ENCODE measurements around the gene PAPLN.

PAPLN gene

GRCh38 chr14:73266317-73266716, 29.0 kb downstream of the PAPLN start:
- DNase-seq (ENCODE audit: low read depth): no peak
- no peak overlapping the region for H3K4me3 ChIP-seq (ENCODE audit: low read length)
- TF ChIP-seq, protein P1, sequence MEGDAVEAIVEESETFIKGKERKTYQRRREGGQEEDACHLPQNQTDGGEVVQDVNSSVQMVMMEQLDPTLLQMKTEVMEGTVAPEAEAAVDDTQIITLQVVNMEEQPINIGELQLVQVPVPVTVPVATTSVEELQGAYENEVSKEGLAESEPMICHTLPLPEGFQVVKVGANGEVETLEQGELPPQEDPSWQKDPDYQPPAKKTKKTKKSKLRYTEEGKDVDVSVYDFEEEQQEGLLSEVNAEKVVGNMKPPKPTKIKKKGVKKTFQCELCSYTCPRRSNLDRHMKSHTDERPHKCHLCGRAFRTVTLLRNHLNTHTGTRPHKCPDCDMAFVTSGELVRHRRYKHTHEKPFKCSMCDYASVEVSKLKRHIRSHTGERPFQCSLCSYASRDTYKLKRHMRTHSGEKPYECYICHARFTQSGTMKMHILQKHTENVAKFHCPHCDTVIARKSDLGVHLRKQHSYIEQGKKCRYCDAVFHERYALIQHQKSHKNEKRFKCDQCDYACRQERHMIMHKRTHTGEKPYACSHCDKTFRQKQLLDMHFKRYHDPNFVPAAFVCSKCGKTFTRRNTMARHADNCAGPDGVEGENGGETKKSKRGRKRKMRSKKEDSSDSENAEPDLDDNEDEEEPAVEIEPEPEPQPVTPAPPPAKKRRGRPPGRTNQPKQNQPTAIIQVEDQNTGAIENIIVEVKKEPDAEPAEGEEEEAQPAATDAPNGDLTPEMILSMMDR (conservative IDR thresholded peaks at IDR 0.05; ENCODE audit: low read length): no peak

DNA sequence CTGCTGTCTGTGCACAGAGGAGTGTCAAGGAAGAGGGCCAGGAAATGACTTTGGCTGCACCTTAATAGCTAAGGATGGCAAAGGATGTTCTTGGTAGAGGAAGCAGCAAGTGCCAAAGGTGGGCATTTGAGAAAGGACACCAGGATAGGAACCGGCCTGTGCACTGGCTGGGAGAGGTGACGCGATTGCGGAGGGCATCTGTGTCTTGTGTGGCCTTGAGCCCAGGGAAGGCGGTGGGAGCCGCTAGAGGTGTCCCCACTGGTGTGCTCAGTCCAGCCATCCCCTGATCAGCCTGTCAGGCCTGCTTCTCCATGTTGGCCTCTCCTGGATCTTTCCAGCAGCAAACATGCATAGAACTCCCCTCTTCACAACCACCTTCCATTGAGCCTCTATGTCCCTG, 30.2 kb downstream of the PAPLN start:
- DNase-seq (ENCODE audit: low read depth): no peak
- H3K4me3 ChIP-seq (ENCODE audit: low read length): no peak overlapping the region
- TF ChIP-seq, protein P1 (conservative IDR thresholded peaks at IDR 0.05; ENCODE audit: low read length): no peak

DNA sequence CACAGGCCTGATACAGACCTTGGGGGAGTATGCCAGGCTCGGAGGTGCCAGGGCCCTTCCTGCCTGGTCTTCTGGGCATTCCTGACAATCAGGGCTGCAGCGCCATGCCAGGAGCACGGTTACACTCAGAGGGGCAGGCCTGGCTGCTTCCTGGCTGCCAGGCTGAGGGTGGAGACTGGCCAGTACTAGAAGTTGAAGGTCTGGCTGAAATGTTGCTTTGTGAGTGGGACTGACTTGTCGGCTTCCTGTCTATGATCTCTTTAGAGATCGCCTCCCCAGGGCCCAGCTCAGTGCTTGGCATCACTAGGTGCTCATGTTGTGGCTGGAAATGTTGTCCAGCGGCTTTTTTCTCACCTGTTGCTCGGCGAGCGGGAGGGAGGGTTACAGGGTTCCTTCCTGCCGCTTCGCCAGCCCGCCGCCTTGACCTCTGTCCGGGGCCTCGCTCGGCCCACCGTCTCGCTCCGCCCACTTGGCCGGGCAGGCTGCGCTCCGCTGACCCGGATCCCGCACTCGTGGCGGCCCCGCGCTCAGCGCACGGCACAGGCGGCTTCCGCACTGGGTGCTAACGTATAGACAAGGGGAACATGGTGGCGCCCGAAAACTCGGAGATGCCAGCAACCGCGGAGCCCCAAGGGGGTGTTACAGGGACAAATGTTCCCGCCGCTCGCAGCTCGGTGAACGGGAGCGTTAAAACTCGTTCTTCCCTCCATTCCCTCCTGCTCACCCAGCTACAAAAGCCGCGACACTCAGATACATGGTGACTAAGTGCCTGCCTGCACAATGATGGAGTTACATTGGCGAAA, 32.6 kb downstream of the PAPLN start:
- peak; percentile 21 for DNase-seq (ENCODE audit: low read depth)
- H3K4me3 ChIP-seq (ENCODE audit: low read length): peak overlapping the region; percentile 45
- TF ChIP-seq, protein P1 (conservative IDR thresholded peaks at IDR 0.05; ENCODE audit: low read length): no peak

DNA sequence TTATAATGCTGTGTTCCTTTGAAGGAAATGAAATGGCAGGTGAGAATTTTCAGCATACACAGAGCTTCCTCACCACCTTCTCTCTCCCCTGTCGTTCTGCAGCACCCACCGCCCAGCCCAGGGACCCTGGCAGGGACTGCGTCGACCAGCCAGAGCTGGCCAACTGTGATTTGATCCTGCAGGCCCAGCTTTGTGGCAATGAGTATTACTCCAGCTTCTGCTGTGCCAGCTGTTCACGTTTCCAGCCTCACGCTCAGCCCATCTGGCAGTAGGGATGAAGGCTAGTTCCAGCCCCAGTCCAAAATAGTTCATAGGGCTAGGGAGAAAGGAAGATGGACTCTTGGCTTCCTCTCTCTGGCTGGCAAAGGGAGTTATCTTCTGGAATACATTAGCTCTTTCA, 35.1 kb downstream of the PAPLN start:
- H3K4me3 ChIP-seq (ENCODE audit: low read length): no peak overlapping the region
- no peak for DNase-seq (ENCODE audit: low read depth)
- TF ChIP-seq, protein P1 (conservative IDR thresholded peaks at IDR 0.05; ENCODE audit: low read length): no peak

- TF ChIP-seq, protein P1 (conservative IDR thresholded peaks at IDR 0.05; ENCODE audit: low read length): no peak
- no peak for DNase-seq (ENCODE audit: low read depth)
- H3K4me3 ChIP-seq (ENCODE audit: low read length): no peak overlapping the region
These were observed 36.5 kb downstream of the PAPLN start for GRCh38 chr14:73273799-73274198.

DNA sequence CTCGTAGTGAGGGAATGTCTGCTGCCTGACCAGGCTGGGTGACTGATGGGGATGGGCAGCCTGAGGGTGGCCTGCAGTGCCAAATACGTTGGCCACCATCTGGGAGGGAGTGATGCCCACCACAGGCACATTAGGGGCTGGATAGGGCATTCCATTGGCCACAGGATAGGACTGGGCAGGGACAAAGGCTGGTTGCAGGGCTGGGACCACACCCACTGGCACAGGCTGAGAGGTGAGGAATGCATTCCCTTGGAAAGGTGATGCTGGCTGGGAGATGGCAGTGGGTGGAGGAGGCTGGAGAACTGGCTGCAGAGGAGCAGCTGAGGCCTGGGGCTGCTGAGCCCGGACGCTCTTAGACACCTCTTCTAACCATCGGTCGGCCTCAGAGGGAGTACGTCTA, 39.5 kb downstream of the PAPLN start:
- H3K4me3 ChIP-seq (ENCODE audit: low read length): no peak overlapping the region
- TF ChIP-seq, protein P1 (conservative IDR thresholded peaks at IDR 0.05; ENCODE audit: low read length): no peak
- no peak for DNase-seq (ENCODE audit: low read depth)

- no peak for DNase-seq (ENCODE audit: low read depth)
- TF ChIP-seq, protein P1 (conservative IDR thresholded peaks at IDR 0.05; ENCODE audit: low read length): no peak
- H3K4me3 ChIP-seq (ENCODE audit: low read length): no peak overlapping the region
These were observed 40.1 kb downstream of the PAPLN start for GRCh38 chr14:73277376-73277775.
